ENCODE data around the gene LGALS12.

GRCh38 chr11:63512816-63513215 lies 6.9 kb downstream of the LGALS12 start:
- no peak for TF ChIP-seq CTCF (IDR thresholded peaks at IDR 0.05; ENCODE audit: insufficient read depth, low read length, poor library complexity, severe bottlenecking)
- no peak for TF ChIP-seq EZH2phosphoT487 (conservative IDR thresholded peaks at IDR 0.05; ENCODE audit: low read length)

Data from SU-DHL-6 (cell line).